ENCODE measurements around the gene SOS1.

Gene SOS1

DNA sequence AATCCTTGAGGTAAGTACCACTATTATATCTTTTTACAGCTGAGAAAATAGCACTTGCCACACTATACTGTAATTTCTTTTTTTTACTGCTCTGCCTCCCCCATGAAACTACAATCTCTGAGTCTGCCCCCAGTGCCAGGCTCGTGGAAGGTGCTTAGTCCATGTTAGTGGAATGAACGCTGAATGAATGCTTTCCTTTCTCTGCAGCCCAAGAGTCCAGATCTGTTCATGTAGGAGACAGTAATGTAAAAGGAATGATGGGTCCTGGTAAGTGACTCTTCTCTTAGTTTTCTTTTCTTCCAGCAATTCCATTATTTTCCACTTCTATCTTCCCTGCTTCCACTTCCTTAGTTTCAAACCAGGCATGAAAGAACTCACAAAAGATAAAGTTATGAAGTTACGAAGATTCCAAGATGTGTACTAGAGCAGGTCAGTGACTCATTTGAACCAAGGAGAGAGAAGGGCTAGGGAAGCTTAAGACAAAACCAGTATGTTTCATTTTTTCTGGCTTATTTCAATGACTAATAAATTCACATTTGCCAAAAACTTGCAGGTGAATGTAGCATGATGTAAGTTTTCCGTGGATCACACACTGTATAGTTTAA lies 185.2 kb downstream of the SOS1 start:
- H3K4me3 ChIP-seq (ENCODE audit: low read depth, low read length): no peak overlapping the region
- TF ChIP-seq, protein P1, sequence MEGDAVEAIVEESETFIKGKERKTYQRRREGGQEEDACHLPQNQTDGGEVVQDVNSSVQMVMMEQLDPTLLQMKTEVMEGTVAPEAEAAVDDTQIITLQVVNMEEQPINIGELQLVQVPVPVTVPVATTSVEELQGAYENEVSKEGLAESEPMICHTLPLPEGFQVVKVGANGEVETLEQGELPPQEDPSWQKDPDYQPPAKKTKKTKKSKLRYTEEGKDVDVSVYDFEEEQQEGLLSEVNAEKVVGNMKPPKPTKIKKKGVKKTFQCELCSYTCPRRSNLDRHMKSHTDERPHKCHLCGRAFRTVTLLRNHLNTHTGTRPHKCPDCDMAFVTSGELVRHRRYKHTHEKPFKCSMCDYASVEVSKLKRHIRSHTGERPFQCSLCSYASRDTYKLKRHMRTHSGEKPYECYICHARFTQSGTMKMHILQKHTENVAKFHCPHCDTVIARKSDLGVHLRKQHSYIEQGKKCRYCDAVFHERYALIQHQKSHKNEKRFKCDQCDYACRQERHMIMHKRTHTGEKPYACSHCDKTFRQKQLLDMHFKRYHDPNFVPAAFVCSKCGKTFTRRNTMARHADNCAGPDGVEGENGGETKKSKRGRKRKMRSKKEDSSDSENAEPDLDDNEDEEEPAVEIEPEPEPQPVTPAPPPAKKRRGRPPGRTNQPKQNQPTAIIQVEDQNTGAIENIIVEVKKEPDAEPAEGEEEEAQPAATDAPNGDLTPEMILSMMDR (IDR thresholded peaks at IDR 0.05; ENCODE audit: borderline replicate concordance, insufficient read depth, low read depth, low read length): no peak

DNA sequence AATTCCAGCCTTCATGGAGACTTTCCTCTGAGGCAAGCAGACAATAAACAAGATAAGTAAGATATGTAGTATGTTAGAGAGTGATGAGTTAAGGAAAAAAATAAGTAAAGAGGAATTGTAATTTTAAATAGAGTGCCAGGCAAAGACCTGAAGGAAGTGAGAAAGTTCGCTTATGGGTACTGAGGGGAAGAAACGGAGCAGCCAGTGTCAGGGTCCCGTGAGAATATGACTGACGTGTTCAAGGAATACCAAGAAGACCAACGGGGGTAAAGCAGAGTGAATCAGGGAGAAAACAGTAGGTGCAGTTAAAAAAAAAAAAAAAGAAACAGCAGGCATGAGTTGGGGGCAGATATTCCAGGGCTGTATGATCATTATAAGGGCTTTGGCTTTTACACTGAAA lies 186.1 kb downstream of the SOS1 start:
- H3K4me3 ChIP-seq (ENCODE audit: low read depth, low read length): no peak overlapping the region
- TF ChIP-seq, protein P1 (IDR thresholded peaks at IDR 0.05; ENCODE audit: borderline replicate concordance, insufficient read depth, low read depth, low read length): no peak

DNA sequence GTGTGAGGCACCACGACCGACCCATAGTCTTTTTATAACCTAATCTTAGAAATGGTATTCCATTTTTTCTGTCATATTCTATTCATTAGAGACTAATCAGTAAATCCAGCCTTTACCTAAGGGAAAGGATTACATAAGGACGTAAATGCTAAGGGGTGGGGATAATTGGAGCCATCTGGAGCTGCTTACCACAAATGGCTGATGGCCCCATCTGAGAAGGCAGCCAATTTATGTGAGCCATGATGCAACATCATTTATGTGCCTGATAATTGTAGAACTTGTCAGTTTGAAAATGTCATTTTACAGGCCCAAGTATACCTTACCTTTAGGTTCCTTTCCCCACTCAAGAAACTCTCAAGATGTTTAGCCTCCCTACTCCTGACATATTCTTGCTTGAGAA lies 187.2 kb downstream of the SOS1 start:
- H3K4me3 ChIP-seq (ENCODE audit: low read depth, low read length): no peak overlapping the region
- TF ChIP-seq, protein P1 (IDR thresholded peaks at IDR 0.05; ENCODE audit: borderline replicate concordance, insufficient read depth, low read depth, low read length): no peak

DNA sequence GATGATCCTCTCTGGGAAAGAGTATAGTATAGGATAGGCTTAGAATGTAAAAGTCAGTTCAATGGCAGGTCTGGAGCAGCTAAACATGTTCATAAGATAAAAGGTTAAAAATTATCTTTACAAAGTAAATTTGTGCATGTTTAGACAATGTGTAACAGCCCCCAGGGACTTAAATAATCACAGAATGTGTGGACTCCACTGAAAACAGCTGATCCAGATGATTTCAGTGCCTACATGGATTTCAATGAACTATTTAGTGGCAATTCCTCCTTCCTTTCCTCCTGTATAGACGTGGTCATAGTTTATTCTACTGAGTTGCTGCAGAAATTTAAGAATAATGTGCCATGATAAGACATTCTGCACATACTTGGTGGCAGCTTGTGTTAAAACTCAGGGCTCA lies 188.3 kb downstream of the SOS1 start:
- TF ChIP-seq, protein P1 (IDR thresholded peaks at IDR 0.05; ENCODE audit: borderline replicate concordance, insufficient read depth, low read depth, low read length): no peak
- no peak overlapping the region for H3K4me3 ChIP-seq (ENCODE audit: low read depth, low read length)

Data from GM12875 (cell line).